Heart left ventricle (tissue), 16 donors: ENCODE results near the gene IRS2. TPM values are rescaled to one million over a fixed set of nuclear protein-coding genes. Genes with fewer than 3 reads are reported as not detected.
A peak's percentile ranks its signal among the peaks of the same experiment; 100 is the strongest.

Experiments used
- ATAC-seq, 4 donors: fragments of 200-7000 bp; cut with Tn5 transposase; one replicate each; pipeline ENCODE4 v1.9.1; 2020 to 2022; ENCODE audit warnings: moderate library complexity in 4 of 4, mild to moderate bottlenecking in 3 of 4, moderate number of reproducible peaks in 1 of 4
- DNase-seq, 5 donors: peaks; one replicate each; pipeline ENCODE4 v3.0.0-alpha.2; 2020
- H3K27ac ChIP-seq, 12 donors: fragments of 200-600 bp; sonication (generic) in 4 of 12; one replicate each; pipeline versions ENCODE4 v1.5.0 to v1.8.0; 2016 to 2022; ENCODE audit warnings: mild to moderate bottlenecking in 2 of 12
- H3K27me3 ChIP-seq, 9 donors: fragments of 200-600 bp; sonication (generic) in 2 of 9; one replicate each; pipeline versions ENCODE4 v1.5.1 to v1.8.0; 2016 to 2022; ENCODE audit warnings: mild to moderate bottlenecking in 3 of 9
- H3K36me3 ChIP-seq, 9 donors: fragments of 200-600 bp; sonication (generic) in 2 of 9; one replicate each; pipeline versions ENCODE4 v1.5.0 to v1.8.0; 2018 to 2022; ENCODE audit warnings: mild to moderate bottlenecking in 2 of 9
- H3K4me1 ChIP-seq, 12 donors: fragments of 200-600 bp; sonication (generic) in 4 of 12; one replicate each; pipeline versions ENCODE4 v1.5.0 to v1.8.0; 2016 to 2022; ENCODE audit warnings: mild to moderate bottlenecking in 3 of 12
- H3K4me3 ChIP-seq, 12 donors: fragments of 200-600 bp; sonication (generic) in 4 of 12; one replicate each; pipeline versions ENCODE4 v1.5.0 to v1.8.0; 2017 to 2022; ENCODE audit warnings: mild to moderate bottlenecking in 9 of 12, moderate library complexity in 4 of 12
- H3K9me3 ChIP-seq, 12 donors: fragments of 200-600 bp; sonication (generic) in 4 of 12; one replicate each; pipeline versions ENCODE4 v1.5.0 to v1.8.0; 2016 to 2022; ENCODE audit warnings: mild to moderate bottlenecking in 1 of 12
- POLR2A ChIP-seq, 2 donors: fragments of 450-650 bp; IDR thresholded peaks; one replicate each; pipeline ENCODE4 v1.6.1; 2017; ENCODE audit warnings: antibody characterized with exemption in 2 of 2, mild to moderate bottlenecking in 2 of 2, moderate library complexity in 2 of 2
- WGBS, 4 donors: extraction: QIAGEN DNeasy Blood & Tissue Kit in 2 of 4; methylation state at CpG; one replicate each; pipeline versions ENCODE4 v1.1.5 to v1.1.7; 2013 to 2018; 5-methylcytosine and 5-hydroxymethylcytosine counted together
- intact Hi-C, 10 donors: fragments of 100-400 bp; cut with DNase I; formaldehyde crosslinking; loops; one replicate each; pipeline versions ENCODE4 v1.11.1 to v1.14.2; 2022
- polyA plus RNA-seq, 2 donors: library from polyadenylated mRNA; stranded (reverse); fragments of 200-250 nt; gene quantifications; one replicate each; pipeline ENCODE4 v1.2.3, GENCODE V29; 2013
- total RNA-seq, 9 donors: library from RNA; depleted of rRNA in 2 of 9; stranded (reverse); fragments of >200 nt in 2 of 9; fragmentation: NEBNext Ultra II Directional in 3 of 9; extraction: Animal tissue kit (Norgen Biotek cat#: 25700) in 3 of 9; gene quantifications; one replicate each; pipeline versions ENCODE4 v1.1.0 to v1.2.4, GENCODE V29; 2016 to 2023
- TF ChIP-seq, protein P1 (sequence below), 12 donors: fragments of 200-600 bp; sonication (generic) in 4 of 12; IDR thresholded peaks; one replicate each; pipeline versions ENCODE4 v1.5.0 to v1.8.0; 2018 to 2022; ENCODE audit warnings: antibody characterized with exemption in 12 of 12, mild to moderate bottlenecking in 5 of 12
- donor health status: ischemic (EF 13 %, LVEDD 7.1; RV severe dilation, severe dysfunction).
- donor health status: healthy with polysubstance abuse.
- donor health status: DM: no; HTN: yes; CAD: no.
- donor health status: DM: no; HTN: no; CAD: no.
- donor health status: ischemic (EF 25% LVEDD 6.9; RV normal size, moderate dysfunction).
- donor health status: ischemic (EF 25% LVEDD 5.7; RV mildly dilated, moderate dysfunction).
- donor health status: healthy.
- donor health status: DM: yes; HTN: yes; CAD: no.
- donor health status: ischemic (EF 35%, LVEDD 5.7; RV mildly dilated, moderate dysfunction).
- donor health status: nonischemic (EF 11% LVEDD 7.7; RV severe dilation, severe dysfunction).
- donor health status: DM: yes; HTN: yes; CAD: no.
- donor health status: PGD.
- donor health status: ischemic (EF 29% LVEDD 5.4; RV normal size, mild dysfunction).
- donor health status: nonischemic (EF 23%, LVEDD 6.1; RV moderate dilation, normal function).

The IRS2 gene
- total and polyA plus RNA-seq, 11 donors, result 3.4 to 54.9 (median 14.4) TPM

- Histone ChIP-seq H3K36me3 (peaks cover 0 to 20% (median 16%) of the 10 kb centered on the region in 9 donors), H3K27me3 (peaks cover 0 to 7% (median 0%) of the 10 kb centered on the region in 9 donors), H3K27ac (peak overlapping the region; percentile 74 to 97 (median 90)), H3K9me3 (no peaks in the 10 kb centered on the region), H3K4me1 (peaks cover 0 to 44% (median 19%) of the 10 kb centered on the region in 12 donors), H3K4me3 (peak overlapping the region; percentile 59 to 95 (median 80))
- TF ChIP-seq, protein P1, sequence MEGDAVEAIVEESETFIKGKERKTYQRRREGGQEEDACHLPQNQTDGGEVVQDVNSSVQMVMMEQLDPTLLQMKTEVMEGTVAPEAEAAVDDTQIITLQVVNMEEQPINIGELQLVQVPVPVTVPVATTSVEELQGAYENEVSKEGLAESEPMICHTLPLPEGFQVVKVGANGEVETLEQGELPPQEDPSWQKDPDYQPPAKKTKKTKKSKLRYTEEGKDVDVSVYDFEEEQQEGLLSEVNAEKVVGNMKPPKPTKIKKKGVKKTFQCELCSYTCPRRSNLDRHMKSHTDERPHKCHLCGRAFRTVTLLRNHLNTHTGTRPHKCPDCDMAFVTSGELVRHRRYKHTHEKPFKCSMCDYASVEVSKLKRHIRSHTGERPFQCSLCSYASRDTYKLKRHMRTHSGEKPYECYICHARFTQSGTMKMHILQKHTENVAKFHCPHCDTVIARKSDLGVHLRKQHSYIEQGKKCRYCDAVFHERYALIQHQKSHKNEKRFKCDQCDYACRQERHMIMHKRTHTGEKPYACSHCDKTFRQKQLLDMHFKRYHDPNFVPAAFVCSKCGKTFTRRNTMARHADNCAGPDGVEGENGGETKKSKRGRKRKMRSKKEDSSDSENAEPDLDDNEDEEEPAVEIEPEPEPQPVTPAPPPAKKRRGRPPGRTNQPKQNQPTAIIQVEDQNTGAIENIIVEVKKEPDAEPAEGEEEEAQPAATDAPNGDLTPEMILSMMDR (IDR thresholded peaks at IDR 0.05), result peak in 1 of 12 donors; percentile 16
- peak in 1 of 2 donors; percentile 42 for TF ChIP-seq POLR2A (IDR thresholded peaks at IDR 0.05)
- ATAC-seq, result peak in 2 of 4 donors; percentile 8 to 24
- intact Hi-C loops, result loop anchor here (2.0 to 10.0 kb wide), 14 partner anchors 80 to 825 kb away; no protein-coding TSS in a partner anchor
- WGBS, 4 donors, result 1% methylated on average over 25 to 86 of the region's 86 CpGs
- DNase-seq, result peak in 2 of 5 donors; percentile 43 to 55
Observed at GRCh38 chr13:109787135-109787954, 962 bp upstream of the IRS2 start.

GRCh38 chr13:109785892-109786450, 412 bp downstream of the IRS2 start:
- intact Hi-C loops, result loop anchor here (2.0 to 10.0 kb wide), 15 partner anchors 81 to 824 kb away; no protein-coding TSS in a partner anchor
- peak in 2 of 5 donors; percentile 39 to 62 for DNase-seq
- TF ChIP-seq POLR2A (IDR thresholded peaks at IDR 0.05), result no peak
- TF ChIP-seq, protein P1 (IDR thresholded peaks at IDR 0.05), result no peak
- Histone ChIP-seq H3K9me3 (no peaks in the 10 kb centered on the region), H3K36me3 (peaks cover 0 to 26% (median 22%) of the 10 kb centered on the region in 9 donors), H3K4me3 (peak overlapping the region; percentile 55 to 95 (median 80)), H3K27ac (peak overlapping the region; percentile 71 to 97 (median 89)), H3K4me1 (peaks cover 0 to 57% (median 26%) of the 10 kb centered on the region in 12 donors), H3K27me3 (peaks cover 0 to 7% (median 0%) of the 10 kb centered on the region in 9 donors)
- WGBS, 4 donors, result 1 to 4% (median 2%) methylated on average over 7 to 88 of the region's 88 CpGs
- ATAC-seq, result no peak

GRCh38 chr13:109785141-109785891, 1.1 kb downstream of the IRS2 start:
- H3K36me3 ChIP-seq, result peaks cover 0 to 26% (median 22%) of the 10 kb centered on the region in 9 donors
- 2 to 6% (median 3%) methylated on average over 40 to 98 of the region's 98 CpGs for WGBS, 4 donors
- H3K9me3 ChIP-seq, result no peaks in the 10 kb centered on the region
- peaks cover 0 to 7% (median 0%) of the 10 kb centered on the region in 9 donors for H3K27me3 ChIP-seq
- peak in 4 of 5 donors; percentile 50 to 77 (median 60) for DNase-seq
- H3K4me3 ChIP-seq, result peak overlapping the region; percentile 55 to 95 (median 80)
- TF ChIP-seq POLR2A (IDR thresholded peaks at IDR 0.05), result no peak
- TF ChIP-seq, protein P1 (IDR thresholded peaks at IDR 0.05), result no peak
- intact Hi-C loops, result loop anchor here (2.0 to 10.0 kb wide), 13 partner anchors 82 to 823 kb away; no protein-coding TSS in a partner anchor
- H3K4me1 ChIP-seq, result peaks cover 0 to 64% (median 29%) of the 10 kb centered on the region in 12 donors
- no peak for ATAC-seq
- H3K27ac ChIP-seq, result peak overlapping the region; percentile 71 to 97 (median 89)
